Measurements from ENCODE around the gene XAF1. TPM values are rescaled to one million over a fixed set of nuclear protein-coding genes. Genes with fewer than 3 reads are reported as not detected.

The XAF1 gene
- total RNA-seq, 4 donors from 2014 or later, result 11.0 to 40.9 (median 19.1) TPM

DNA sequence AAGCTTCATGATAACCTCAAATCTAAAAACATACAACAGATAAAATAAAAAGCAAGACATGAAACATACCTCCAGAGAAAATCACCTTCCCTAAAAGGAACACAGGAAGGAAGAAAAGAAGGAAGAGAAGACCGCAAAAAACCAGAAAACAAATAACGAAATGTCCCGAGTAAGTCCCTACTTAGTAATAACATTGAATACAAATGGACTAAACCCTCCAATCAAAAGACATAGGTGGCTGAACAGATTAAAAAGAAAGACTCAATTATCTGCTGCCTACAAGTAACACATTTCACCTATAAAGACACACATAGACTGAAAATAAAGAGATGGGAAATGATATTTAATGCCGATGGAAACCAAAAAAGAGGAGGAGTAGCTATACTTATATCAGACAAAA is 26.4 kb downstream of the XAF1 start:
- Histone ChIP-seq H3K27ac (no peak overlapping the region), H3K36me3 (no peaks in the 10 kb centered on the region), H3K4me3 (no peak overlapping the region), H3K27me3 (peaks cover 66% of the 10 kb centered on the region), H3K4me1 (no peaks in the 10 kb centered on the region), H3K9me3 (peaks cover 0 to 20% (median 0%) of the 10 kb centered on the region in 3 donors)
- TF ChIP-seq EP300 (IDR thresholded peaks at IDR 0.05), result no peak
- no peak for ATAC-seq
- 79 to 83% methylated on average over 4 of the region's 4 CpGs for WGBS, 2 donors (ENCODE audit: low coverage in 1 of 2)

DNA sequence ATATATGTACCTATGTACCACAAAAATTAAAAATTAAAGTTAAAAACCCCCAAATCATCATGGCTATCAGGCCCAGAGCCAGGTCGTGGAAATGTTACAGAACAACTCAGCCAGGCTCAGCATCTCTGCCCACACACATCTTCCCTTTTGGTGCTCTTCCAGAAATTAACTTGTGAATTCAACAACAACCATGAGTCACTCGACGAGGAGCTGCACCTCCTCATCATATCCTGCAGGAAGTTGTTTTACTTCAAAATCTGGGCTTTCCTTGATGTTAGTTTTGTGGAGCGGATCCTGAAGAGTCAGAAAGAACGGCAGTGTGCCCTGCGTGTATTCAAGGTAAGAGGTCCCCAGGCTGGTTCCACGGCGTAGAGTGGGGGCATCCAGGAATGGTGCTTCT is 30.8 kb downstream of the XAF1 start:
- no peak overlapping the region for H3K4me3 ChIP-seq
- no peak for ATAC-seq

DNA sequence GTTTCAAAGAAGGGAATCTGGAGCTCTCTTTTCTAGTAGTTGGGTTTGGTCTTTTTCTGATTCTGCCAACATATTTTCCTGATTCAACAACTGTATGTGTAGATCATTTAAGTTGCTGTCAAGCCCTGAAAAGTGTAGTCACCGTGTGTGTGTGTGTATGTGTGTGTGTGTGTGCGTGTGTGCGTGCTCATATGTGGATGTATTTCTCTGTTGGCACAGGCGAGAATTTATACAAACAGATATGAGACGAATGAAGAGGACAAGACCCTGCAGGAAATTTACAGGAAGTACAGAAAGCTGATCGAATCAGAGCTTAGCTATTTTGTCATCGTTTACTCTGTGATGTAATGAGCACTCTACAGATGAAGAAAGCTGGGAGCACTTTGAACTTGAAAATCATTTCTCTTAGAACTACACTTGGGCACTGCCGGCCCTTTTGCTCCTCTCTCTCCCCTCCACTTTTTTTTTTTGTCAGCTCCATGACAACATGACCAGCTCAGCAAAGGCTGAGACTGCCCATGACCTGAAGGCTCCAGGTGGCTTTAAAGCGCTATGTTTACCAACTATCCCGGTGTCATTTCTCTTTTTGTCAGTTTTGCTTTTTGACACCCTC is 31.3 kb downstream of the XAF1 start:
- Histone ChIP-seq H3K27ac (no peak overlapping the region), H3K4me1 (no peaks in the 10 kb centered on the region), H3K27me3 (peaks cover 62% of the 10 kb centered on the region), H3K36me3 (no peaks in the 10 kb centered on the region), H3K9me3 (peaks cover 0 to 14% (median 0%) of the 10 kb centered on the region in 3 donors), H3K4me3 (no peak overlapping the region)
- 43 to 44% methylated on average over 8 to 10 of the region's 10 CpGs for WGBS, 2 donors (ENCODE audit: low coverage in 1 of 2)
- ATAC-seq, result no peak
- TF ChIP-seq EP300 (IDR thresholded peaks at IDR 0.05), result no peak
- TF ChIP-seq POLR2A (IDR thresholded peaks at IDR 0.05), result no peak
- TF ChIP-seq POLR2AphosphoS5 (IDR thresholded peaks at IDR 0.05), result no peak
- TF ChIP-seq, protein P1, sequence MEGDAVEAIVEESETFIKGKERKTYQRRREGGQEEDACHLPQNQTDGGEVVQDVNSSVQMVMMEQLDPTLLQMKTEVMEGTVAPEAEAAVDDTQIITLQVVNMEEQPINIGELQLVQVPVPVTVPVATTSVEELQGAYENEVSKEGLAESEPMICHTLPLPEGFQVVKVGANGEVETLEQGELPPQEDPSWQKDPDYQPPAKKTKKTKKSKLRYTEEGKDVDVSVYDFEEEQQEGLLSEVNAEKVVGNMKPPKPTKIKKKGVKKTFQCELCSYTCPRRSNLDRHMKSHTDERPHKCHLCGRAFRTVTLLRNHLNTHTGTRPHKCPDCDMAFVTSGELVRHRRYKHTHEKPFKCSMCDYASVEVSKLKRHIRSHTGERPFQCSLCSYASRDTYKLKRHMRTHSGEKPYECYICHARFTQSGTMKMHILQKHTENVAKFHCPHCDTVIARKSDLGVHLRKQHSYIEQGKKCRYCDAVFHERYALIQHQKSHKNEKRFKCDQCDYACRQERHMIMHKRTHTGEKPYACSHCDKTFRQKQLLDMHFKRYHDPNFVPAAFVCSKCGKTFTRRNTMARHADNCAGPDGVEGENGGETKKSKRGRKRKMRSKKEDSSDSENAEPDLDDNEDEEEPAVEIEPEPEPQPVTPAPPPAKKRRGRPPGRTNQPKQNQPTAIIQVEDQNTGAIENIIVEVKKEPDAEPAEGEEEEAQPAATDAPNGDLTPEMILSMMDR (IDR thresholded peaks at IDR 0.05), result no peak

More for the DNA sequence above, 30.8 kb downstream of the XAF1 start:
- Histone ChIP-seq H3K9me3 (peaks cover 0 to 14% (median 0%) of the 10 kb centered on the region in 3 donors), H3K36me3 (no peaks in the 10 kb centered on the region), H3K27me3 (peaks cover 59% of the 10 kb centered on the region), H3K27ac (no peak overlapping the region), H3K4me1 (no peaks in the 10 kb centered on the region)
- TF ChIP-seq POLR2AphosphoS5 (IDR thresholded peaks at IDR 0.05) (no peak), EP300 (IDR thresholded peaks at IDR 0.05) (no peak), POLR2A (IDR thresholded peaks at IDR 0.05) (no peak)
- TF ChIP-seq, protein P1 (IDR thresholded peaks at IDR 0.05), result no peak
- 62 to 70% methylated on average over 7 to 8 of the region's 8 CpGs for WGBS, 2 donors (ENCODE audit: low coverage in 1 of 2)

DNA sequence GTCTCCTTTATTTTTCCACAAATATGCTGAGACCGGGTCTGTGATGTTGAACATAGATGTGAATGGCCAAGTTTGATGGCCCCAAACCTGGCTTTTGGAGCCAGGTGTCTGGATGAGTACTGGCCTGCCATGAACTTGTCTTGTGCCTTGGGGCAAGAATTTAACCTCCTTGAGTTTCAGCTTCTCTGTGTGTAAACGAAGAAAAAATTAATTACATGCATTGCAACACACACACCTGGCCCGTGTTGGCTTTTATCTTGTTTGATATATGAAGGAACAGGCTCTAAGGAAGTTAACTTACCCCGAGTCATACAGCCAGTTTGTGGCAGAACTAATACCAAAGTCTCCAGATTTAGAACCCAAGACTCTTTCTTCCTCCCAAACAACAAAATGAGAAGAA is 33.3 kb downstream of the XAF1 start:
- H3K4me1 ChIP-seq, result no peaks in the 10 kb centered on the region
- ATAC-seq, result no peak
- peaks cover 0 to 14% (median 0%) of the 10 kb centered on the region in 3 donors for H3K9me3 ChIP-seq
- H3K4me3 ChIP-seq, result no peak overlapping the region
- H3K27ac ChIP-seq, result no peak overlapping the region
- no peaks in the 10 kb centered on the region for H3K36me3 ChIP-seq
- no peak for TF ChIP-seq EP300 (IDR thresholded peaks at IDR 0.05)
- TF ChIP-seq, protein P1 (IDR thresholded peaks at IDR 0.05), result no peak
- TF ChIP-seq POLR2A (IDR thresholded peaks at IDR 0.05), result no peak
- no peak for TF ChIP-seq POLR2AphosphoS5 (IDR thresholded peaks at IDR 0.05)
- WGBS, 2 donors (ENCODE audit: low coverage in 1 of 2), result 63 to 69% methylated on average over 3 to 4 of the region's 4 CpGs
- H3K27me3 ChIP-seq, result peaks cover 74% of the 10 kb centered on the region

DNA sequence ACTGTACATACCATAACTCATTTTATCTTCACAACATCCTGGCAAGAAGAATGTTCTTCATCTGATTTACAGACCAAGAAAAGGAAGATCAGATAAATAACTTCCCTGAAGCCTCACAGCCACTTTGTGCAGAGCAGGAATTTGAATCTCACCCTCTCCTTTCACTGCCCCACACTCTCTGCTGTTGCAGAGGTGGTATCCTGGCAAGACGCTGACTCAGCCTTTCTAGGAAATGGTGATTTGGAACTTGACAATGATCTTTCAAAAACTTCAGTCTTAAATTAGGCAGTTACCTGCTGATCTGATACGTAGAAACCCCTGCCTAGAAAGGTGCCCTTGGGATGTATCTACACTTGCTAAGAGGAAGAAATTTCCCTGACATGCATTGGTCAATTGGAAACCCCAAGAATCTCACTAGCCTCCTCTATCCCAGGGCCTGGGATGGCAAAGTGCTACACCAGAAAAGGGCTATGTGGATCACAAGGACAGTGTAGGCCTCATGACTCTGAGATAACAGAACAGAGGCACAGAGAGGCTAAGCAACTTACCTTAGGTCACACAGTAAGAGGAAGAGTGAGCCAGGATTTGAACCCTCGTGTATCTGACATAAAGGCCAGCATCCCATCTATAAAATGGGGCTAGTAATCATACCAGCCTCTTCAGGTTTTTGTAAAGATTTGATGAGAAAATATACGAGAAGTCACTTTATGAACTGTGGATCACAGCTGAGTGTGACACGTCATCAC is 38.1 kb downstream of the XAF1 start:
- H3K4me3 ChIP-seq, result no peak overlapping the region
- H3K27me3 ChIP-seq, result peaks cover 53% of the 10 kb centered on the region
- H3K9me3 ChIP-seq, result no peaks in the 10 kb centered on the region
- TF ChIP-seq POLR2A (IDR thresholded peaks at IDR 0.05) (no peak), EP300 (IDR thresholded peaks at IDR 0.05) (no peak), POLR2AphosphoS5 (IDR thresholded peaks at IDR 0.05) (no peak)
- TF ChIP-seq, protein P1 (IDR thresholded peaks at IDR 0.05), result no peak
- WGBS, 2 donors (ENCODE audit: low coverage in 1 of 2), result 67 to 77% methylated on average over 4 of the region's 5 CpGs
- H3K4me1 ChIP-seq, result no peaks in the 10 kb centered on the region
- H3K27ac ChIP-seq, result no peak overlapping the region
- H3K36me3 ChIP-seq, result no peaks in the 10 kb centered on the region
- ATAC-seq, result no peak

Measured in gastroesophageal sphincter (tissue), 4 donors.